Measurements from ENCODE around the gene PTPRG. TPM values are rescaled to one million over a fixed set of nuclear protein-coding genes. Genes with fewer than 3 reads are reported as not detected.

The PTPRG gene
- total RNA-seq, 1 donor from 2014 or later: 77.2 TPM

DNA sequence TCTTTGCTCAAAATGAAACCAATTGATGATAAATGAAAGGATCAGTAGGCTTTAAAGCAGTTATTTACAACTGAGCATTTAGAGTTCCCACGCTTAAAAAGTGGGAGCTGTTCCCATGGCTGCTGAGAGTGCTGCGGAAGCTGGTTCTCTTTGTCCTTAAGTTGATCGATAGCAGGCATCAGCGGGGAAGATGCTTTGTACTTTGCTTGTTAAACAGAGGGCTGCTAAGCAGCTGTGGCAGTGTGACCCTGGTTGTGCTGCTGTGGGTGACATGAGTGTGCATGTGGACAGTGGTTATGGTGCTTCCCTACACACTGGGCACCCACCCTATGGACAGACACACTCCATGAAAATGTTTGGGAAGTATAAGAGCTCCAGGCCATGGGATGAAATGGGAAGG is 96.3 kb downstream of the PTPRG start:
- peaks cover 25% of the 10 kb centered on the region for H3K4me1 Mint-ChIP-seq (ENCODE audit: unreplicated experiment)
- peak overlapping the region; percentile 67 for H3K27ac Mint-ChIP-seq
- H3K36me3 Mint-ChIP-seq: peaks cover 4% of the 10 kb centered on the region
- H3K27me3 Mint-ChIP-seq: no peaks in the 10 kb centered on the region
- TF ChIP-seq, protein P1, sequence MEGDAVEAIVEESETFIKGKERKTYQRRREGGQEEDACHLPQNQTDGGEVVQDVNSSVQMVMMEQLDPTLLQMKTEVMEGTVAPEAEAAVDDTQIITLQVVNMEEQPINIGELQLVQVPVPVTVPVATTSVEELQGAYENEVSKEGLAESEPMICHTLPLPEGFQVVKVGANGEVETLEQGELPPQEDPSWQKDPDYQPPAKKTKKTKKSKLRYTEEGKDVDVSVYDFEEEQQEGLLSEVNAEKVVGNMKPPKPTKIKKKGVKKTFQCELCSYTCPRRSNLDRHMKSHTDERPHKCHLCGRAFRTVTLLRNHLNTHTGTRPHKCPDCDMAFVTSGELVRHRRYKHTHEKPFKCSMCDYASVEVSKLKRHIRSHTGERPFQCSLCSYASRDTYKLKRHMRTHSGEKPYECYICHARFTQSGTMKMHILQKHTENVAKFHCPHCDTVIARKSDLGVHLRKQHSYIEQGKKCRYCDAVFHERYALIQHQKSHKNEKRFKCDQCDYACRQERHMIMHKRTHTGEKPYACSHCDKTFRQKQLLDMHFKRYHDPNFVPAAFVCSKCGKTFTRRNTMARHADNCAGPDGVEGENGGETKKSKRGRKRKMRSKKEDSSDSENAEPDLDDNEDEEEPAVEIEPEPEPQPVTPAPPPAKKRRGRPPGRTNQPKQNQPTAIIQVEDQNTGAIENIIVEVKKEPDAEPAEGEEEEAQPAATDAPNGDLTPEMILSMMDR (conservative IDR thresholded peaks at IDR 0.05): no peak
- no peak for DNase-seq (ENCODE audit: extremely low spot score, unreplicated experiment)
- H3K9me3 Mint-ChIP-seq: peaks cover 6% of the 10 kb centered on the region
- no peak overlapping the region for H3K4me3 Mint-ChIP-seq

DNA sequence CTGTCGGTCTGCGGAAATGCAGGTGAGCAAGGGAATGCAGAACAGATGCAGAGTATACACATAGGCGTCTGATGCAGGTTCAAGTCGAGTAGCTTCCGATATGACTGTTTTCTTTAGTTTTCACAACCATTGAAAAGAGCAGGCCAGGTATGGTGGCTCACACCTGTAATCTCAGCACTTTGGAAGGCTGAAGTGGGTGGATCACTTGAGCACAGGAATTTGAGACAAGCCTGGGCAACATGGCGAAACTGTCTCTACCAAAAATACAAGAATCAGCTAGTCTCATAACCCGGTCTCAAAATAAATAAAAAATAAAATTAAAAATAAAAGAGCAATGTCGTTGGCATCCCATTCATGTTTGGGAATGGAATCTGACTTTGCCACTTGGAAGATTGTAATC is 101.5 kb downstream of the PTPRG start:
- TF ChIP-seq, protein P1 (conservative IDR thresholded peaks at IDR 0.05): no peak
- no peak overlapping the region for H3K27ac Mint-ChIP-seq
- peaks cover 6% of the 10 kb centered on the region for H3K9me3 Mint-ChIP-seq
- no peaks in the 10 kb centered on the region for H3K27me3 Mint-ChIP-seq
- H3K4me3 Mint-ChIP-seq: no peak overlapping the region
- no peak for DNase-seq (ENCODE audit: extremely low spot score, unreplicated experiment)
- peaks cover 39% of the 10 kb centered on the region for H3K4me1 Mint-ChIP-seq (ENCODE audit: unreplicated experiment)
- peaks cover 4% of the 10 kb centered on the region for H3K36me3 Mint-ChIP-seq

DNA sequence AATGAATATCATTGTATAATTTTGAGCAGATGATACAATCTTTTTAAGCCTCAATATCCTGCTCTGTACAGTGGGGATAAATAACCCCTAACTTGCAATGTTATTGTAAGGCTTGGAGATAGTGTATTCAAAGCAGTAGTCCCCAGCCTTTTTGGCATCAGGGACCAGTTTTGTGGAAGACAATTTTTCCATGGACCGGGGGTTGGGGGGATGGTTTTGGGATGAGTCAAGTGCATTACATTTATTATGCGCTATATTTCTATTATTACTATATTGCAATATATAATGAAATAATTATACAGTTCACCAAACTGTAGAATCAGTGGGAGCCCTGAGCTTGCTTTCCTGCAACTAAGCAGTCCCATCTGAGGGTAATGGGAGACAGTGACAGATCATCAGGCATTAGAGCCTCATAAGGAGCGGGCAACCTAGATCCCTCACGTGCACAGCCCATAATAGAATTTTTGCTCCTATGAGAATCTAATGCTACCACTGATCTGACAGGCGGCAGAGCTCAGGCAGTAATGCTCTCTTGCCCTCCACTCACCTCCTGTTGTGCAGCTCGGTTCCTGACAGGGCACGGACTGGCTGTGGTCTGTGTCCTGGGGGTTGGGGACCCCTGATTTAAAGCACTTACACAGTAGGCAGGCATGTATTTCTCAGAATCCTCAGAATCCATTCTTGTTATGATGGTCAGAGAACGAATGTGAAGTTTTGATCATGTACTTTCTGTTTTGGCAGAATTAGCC is 102.2 kb downstream of the PTPRG start:
- H3K4me3 Mint-ChIP-seq: peak overlapping the region; percentile 67

DNA sequence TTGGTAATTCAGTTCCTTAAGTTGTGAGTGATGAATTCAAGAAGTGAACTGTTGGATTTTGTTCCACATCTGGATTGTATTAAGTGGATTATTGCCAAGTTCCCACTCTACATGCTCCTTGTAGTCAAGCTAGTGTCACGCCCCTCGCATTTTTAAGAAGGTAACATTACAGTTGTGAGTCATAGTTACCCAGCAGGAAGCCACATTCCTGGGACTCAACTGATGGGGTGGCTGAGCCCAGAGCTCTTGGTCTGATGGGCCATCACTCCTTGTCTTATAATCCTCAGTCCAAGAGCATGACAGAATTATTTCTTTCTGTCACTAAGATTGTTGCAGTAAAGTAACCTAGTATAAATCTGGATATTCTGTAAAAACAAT is 102.7 kb downstream of the PTPRG start:
- DNase-seq (ENCODE audit: extremely low spot score, unreplicated experiment): no peak
- Mint-ChIP-seq H3K4me3 (peak overlapping the region; percentile 67), H3K9me3 (peaks cover 6% of the 10 kb centered on the region), H3K36me3 (peaks cover 4% of the 10 kb centered on the region), H3K27me3 (no peaks in the 10 kb centered on the region), H3K27ac (peak overlapping the region; percentile 66), H3K4me1 (ENCODE audit: unreplicated experiment) (peaks cover 47% of the 10 kb centered on the region)
- TF ChIP-seq, protein P1 (conservative IDR thresholded peaks at IDR 0.05): no peak

More for the DNA sequence above, 102.2 kb downstream of the PTPRG start:
- DNase-seq (ENCODE audit: extremely low spot score, unreplicated experiment): no peak
- H3K9me3 Mint-ChIP-seq: peaks cover 6% of the 10 kb centered on the region
- no peaks in the 10 kb centered on the region for H3K27me3 Mint-ChIP-seq
- H3K36me3 Mint-ChIP-seq: peaks cover 4% of the 10 kb centered on the region
- peak overlapping the region; percentile 66 for H3K27ac Mint-ChIP-seq
- H3K4me1 Mint-ChIP-seq (ENCODE audit: unreplicated experiment): peaks cover 42% of the 10 kb centered on the region
- TF ChIP-seq, protein P1 (conservative IDR thresholded peaks at IDR 0.05): no peak

DNA sequence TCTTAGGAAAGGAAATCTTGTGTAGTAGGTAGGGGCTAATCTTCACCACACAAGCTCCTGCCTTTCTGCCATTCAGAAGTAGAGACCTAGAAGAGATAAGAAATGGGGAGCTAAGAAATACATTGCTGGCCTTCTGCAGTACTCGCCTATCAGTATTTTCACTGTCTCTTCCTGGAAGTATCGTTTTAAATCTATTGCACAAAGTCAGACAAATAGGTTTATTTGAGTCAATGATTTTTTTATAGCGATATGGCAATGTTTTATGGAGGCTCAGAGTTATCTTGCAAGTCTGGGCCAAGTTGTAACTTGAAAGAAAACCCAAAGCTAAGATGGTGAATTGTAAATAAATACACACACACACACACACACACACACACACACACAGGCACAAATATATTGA is 103.8 kb downstream of the PTPRG start:
- peaks cover 6% of the 10 kb centered on the region for H3K9me3 Mint-ChIP-seq
- no peak overlapping the region for H3K4me3 Mint-ChIP-seq
- H3K27ac Mint-ChIP-seq: no peak overlapping the region
- H3K36me3 Mint-ChIP-seq: peaks cover 7% of the 10 kb centered on the region
- TF ChIP-seq, protein P1 (conservative IDR thresholded peaks at IDR 0.05): no peak
- peaks cover 50% of the 10 kb centered on the region for H3K4me1 Mint-ChIP-seq (ENCODE audit: unreplicated experiment)
- no peak for DNase-seq (ENCODE audit: extremely low spot score, unreplicated experiment)
- H3K27me3 Mint-ChIP-seq: no peaks in the 10 kb centered on the region

Data from type B pancreatic cell (in vitro differentiated cells).